Retinal pigment epithelial cell (primary cell): ENCODE data around the gene RNF126.

ENCODE experiments used
- DNase-seq: peaks from one replicate; pipeline ENCODE4 v3.0.0-alpha.2; 2010; ENCODE audit warnings: low read depth
- H3K4me3 ChIP-seq: 2 replicates; pipeline ENCODE4 v1.5.1; 2011; ENCODE audit warnings: mild to moderate bottlenecking, low read length, control low read depth, moderate library complexity
- TF ChIP-seq, protein P1 (sequence below): conservative IDR thresholded peaks from 2 replicates; pipeline ENCODE4 v1.5.1; 2011; ENCODE audit warnings: low read depth, low read length, control low read depth, inconsistent platforms

RNF126 gene

DNA sequence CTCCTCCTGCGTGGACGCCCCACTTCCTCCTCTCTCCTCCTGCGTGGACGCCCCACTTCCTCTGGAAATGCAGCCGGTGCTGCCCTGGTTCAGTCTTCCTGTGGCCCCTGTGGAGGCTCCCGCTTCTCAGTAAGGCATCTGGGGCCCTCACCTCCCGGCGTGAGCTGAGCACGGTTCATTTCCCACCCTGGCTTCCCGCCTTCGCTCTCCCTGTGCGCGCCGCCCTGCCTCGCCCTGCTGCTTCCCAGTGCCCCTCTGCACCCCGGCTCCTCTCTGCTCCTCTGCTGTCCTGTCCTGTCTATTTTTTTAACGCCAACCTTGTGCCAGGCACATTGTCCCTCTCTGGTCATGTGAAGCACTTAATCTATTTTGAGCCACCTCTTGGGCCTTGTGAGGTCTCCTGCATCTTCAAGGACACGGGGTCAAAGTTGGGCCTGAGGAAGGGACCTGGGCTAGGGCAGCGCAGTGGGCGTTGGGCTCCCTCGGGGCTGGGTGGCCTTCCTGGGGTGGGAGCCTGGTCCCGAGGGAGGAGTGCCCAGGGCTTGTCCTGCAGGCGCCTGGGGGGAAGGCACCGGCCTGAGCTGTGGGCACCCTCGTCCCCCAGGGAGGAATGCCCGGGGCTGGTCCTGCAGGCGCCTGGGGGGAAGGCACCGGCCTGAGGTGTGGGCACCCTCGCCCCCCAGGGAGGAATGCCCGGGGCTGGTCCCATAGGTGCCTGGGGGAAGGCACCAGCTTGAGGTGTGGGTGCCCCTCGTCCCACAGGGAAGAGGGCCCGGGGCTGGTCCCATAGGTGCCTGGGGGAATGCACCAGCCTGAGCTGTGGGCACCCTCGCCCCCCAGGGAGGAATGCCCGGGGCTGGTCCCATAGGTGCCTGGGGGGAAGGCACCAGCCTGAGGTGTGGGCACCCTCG is 60.4 kb downstream of the RNF126 start:
- no peak for DNase-seq
- H3K4me3 ChIP-seq, result no peak overlapping the region
- TF ChIP-seq, protein P1, sequence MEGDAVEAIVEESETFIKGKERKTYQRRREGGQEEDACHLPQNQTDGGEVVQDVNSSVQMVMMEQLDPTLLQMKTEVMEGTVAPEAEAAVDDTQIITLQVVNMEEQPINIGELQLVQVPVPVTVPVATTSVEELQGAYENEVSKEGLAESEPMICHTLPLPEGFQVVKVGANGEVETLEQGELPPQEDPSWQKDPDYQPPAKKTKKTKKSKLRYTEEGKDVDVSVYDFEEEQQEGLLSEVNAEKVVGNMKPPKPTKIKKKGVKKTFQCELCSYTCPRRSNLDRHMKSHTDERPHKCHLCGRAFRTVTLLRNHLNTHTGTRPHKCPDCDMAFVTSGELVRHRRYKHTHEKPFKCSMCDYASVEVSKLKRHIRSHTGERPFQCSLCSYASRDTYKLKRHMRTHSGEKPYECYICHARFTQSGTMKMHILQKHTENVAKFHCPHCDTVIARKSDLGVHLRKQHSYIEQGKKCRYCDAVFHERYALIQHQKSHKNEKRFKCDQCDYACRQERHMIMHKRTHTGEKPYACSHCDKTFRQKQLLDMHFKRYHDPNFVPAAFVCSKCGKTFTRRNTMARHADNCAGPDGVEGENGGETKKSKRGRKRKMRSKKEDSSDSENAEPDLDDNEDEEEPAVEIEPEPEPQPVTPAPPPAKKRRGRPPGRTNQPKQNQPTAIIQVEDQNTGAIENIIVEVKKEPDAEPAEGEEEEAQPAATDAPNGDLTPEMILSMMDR, result no peak

DNA sequence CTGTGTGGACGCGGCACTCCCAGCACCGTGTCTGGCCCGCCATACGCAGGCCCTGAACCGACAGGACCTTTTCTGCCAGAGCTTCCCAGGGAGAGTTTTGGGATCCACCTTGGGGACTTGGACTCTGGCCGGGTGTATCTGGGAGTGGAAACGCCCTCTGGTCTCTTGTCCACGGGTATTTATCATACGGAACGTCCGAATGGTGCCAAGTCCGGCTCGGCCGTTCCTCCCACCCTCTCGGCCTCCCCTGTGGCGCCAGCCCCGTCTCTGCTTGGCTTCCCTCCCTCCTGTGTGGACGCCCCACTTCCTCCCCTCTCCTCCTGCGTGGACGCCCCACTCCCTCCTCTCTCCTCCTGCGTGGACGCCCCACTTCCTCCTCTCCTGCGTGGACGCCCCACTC is 61.2 kb downstream of the RNF126 start:
- TF ChIP-seq, protein P1, result no peak
- H3K4me3 ChIP-seq, result no peak overlapping the region
- DNase-seq, result no peak

DNA sequence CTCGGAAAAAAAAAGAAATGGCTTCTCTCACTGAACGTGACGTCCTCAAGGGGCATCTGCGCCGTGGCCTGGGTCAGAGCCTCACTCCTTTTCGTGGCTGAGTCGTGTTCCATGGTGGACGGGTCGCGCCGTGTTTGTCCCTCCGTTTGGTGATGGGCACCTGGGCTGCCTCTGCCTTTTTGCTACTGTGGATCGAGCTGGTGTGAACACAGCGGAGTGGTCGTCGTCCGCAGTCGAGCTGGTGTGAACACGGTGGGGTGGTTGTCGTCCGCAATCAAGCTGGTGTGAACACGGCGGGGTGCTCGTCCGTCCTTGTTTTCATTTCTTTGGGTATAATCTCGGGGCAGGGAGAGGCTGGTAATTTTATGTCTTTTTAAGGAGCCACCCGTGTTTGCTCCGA is 61.7 kb downstream of the RNF126 start:
- TF ChIP-seq, protein P1, result no peak
- H3K4me3 ChIP-seq, result no peak overlapping the region
- no peak for DNase-seq
